H1 (cell line): ENCODE results near the gene GNAI1. TPM values are rescaled to one million over a fixed set of nuclear protein-coding genes. Genes with fewer than 3 reads are reported as not detected.

Experiments
- CTCF ChIA-PET: fragments of 300-600 bp; sonication (Branson Sonifier 250); formaldehyde crosslinking; loops from one replicate; lab custom pipeline; 2021; ENCODE audit not compliant: partially characterized antibody; lab: Charles Lee
- POLR2A ChIA-PET: fragments of 300-600 bp; sonication (Branson Sonifier 250); formaldehyde crosslinking; loops from one replicate; lab custom pipeline; 2021; ENCODE audit warnings: inconsistent platforms; ENCODE audit not compliant: partially characterized antibody; lab: Charles Lee
- DNase-seq, 2 experiments: peaks; one replicate each; pipeline versions ENCODE4 v3.0.0 to v3.0.0-alpha.2; 2010 to 2022; ENCODE audit warnings: low spot score in 2 of 2, low read depth in 1 of 2, mixed read lengths in 1 of 2
- FAIRE-seq: peaks from 2 replicates; lab custom pipeline; 2011; peaks lifted over from hg19 to GRCh38; lab: Jason Lieb, UNC
- H2AFZ ChIP-seq: 2 replicates; pipeline ENCODE4 v1.8.1; 2012; ENCODE audit warnings: low read length, inconsistent platforms
- H2AK5ac ChIP-seq: 2 replicates; pipeline ENCODE4 v1.6.1; 2013; ENCODE audit warnings: low read depth, low read length
- H2BK120ac ChIP-seq: replicated peaks from 2 replicates; pipeline ENCODE3; 2013; ENCODE audit warnings: low read depth, low read length, inconsistent platforms
- H2BK12ac ChIP-seq: 2 replicates; pipeline ENCODE4 v1.6.1; 2013; ENCODE audit warnings: low read depth, low read length
- H2BK15ac ChIP-seq: 2 replicates; pipeline ENCODE4 v1.6.1; 2013; ENCODE audit warnings: low read length
- H2BK20ac ChIP-seq: 2 replicates; pipeline ENCODE4 v1.6.1; 2013; ENCODE audit warnings: low read length
- H2BK5ac ChIP-seq: 2 replicates; pipeline ENCODE4 v1.6.1; 2013; ENCODE audit warnings: low read depth, low read length
- H3K14ac ChIP-seq: 2 replicates; pipeline ENCODE4 v1.6.1; 2013; ENCODE audit warnings: inconsistent platforms; ENCODE audit not compliant: insufficient read length
- H3K18ac ChIP-seq: 2 replicates; pipeline ENCODE4 v1.6.1; 2013; ENCODE audit warnings: low read length; ENCODE audit errors: extremely low read depth
- H3K23ac ChIP-seq: 2 replicates; pipeline ENCODE4 v1.6.1; 2013; ENCODE audit warnings: inconsistent platforms; ENCODE audit not compliant: insufficient read length
- H3K23me2 ChIP-seq: 2 replicates; pipeline ENCODE4 v1.6.1; 2013; ENCODE audit warnings: low read depth, low read length
- H3K27ac ChIP-seq: 2 replicates; pipeline ENCODE4 v1.6.1; 2011; ENCODE audit warnings: low read depth, low read length, inconsistent platforms
- H3K27me3 ChIP-seq, 4 experiments: replicated peaks in 1 of 4; 1 replicate in 1 of 4; 2 replicates in 3 of 4; pipeline versions ENCODE4 v1.6.1 to v1.8.1; 2011 to 2013; ENCODE audit warnings: low read length in 3 of 4, mild to moderate bottlenecking in 3 of 4, inconsistent platforms in 2 of 4, mixed read lengths in 2 of 4, moderate library complexity in 1 of 4; ENCODE audit not compliant: control insufficient read depth in 3 of 4, insufficient read depth in 3 of 4; ENCODE audit errors: extremely low read depth in 1 of 4
- H3K36me3 ChIP-seq, 4 experiments: 2 replicates each; pipeline versions ENCODE4 v1.6.1 to v1.8.1; 2011 to 2013; ENCODE audit warnings: mild to moderate bottlenecking in 4 of 4, low read length in 3 of 4, moderate library complexity in 2 of 4, control low read depth in 1 of 4, inconsistent platforms in 1 of 4; ENCODE audit not compliant: insufficient read depth in 4 of 4, control insufficient read depth in 2 of 4
- H3K4ac ChIP-seq: replicated peaks from 2 replicates; pipeline ENCODE3; 2013; ENCODE audit warnings: low read length, low read depth, mixed read lengths, inconsistent platforms; ENCODE audit not compliant: insufficient read length
- H3K4me1 ChIP-seq, 4 experiments: replicated peaks in 1 of 4; 1 replicate in 1 of 4; 2 replicates in 3 of 4; pipeline versions ENCODE4 v1.6.1 to v1.8.1; 2011 to 2013; ENCODE audit warnings: low read length in 3 of 4, inconsistent platforms in 2 of 4, mixed read lengths in 1 of 4; ENCODE audit not compliant: insufficient read depth in 4 of 4, control insufficient read depth in 3 of 4
- H3K4me2 ChIP-seq, 2 experiments: 2 replicates each; pipeline versions ENCODE4 v1.6.1 to v1.8.1; 2011 to 2013; ENCODE audit warnings: low read depth in 2 of 2, low read length in 2 of 2, control low read depth in 1 of 2, inconsistent platforms in 1 of 2, mild to moderate bottlenecking in 1 of 2; ENCODE audit not compliant: insufficient read depth in 1 of 2
- H3K4me3 ChIP-seq, 4 experiments: fragments of 200-600, 300-600 bp in 1 of 4; sonication (generic), shearing (Covaris generic), sonication (Bioruptor Twin) in 1 of 4; 2 replicates each; pipeline versions ENCODE4 v1.5.1 to v1.8.1; 2011 to 2016; ENCODE audit warnings: low read length in 4 of 4, low read depth in 3 of 4, control low read depth in 2 of 4, inconsistent platforms in 2 of 4, mild to moderate bottlenecking in 2 of 4, mixed read lengths in 1 of 4, moderate library complexity in 1 of 4; ENCODE audit not compliant: insufficient read depth in 2 of 4; ENCODE audit errors: extremely low read depth in 1 of 4
- H3K56ac ChIP-seq: replicated peaks from 2 replicates; pipeline ENCODE3; 2013; ENCODE audit warnings: low read depth, mild to moderate bottlenecking, mixed read lengths, low read length, inconsistent platforms; ENCODE audit not compliant: insufficient read length
- H3K79me1 ChIP-seq: 2 replicates; pipeline ENCODE4 v1.6.1; 2013; ENCODE audit warnings: low read depth, low read length, control low read depth
- H3K79me2 ChIP-seq, 2 experiments: 2 replicates each; pipeline versions ENCODE4 v1.6.1 to v1.8.1; 2012 to 2013; ENCODE audit warnings: low read length in 2 of 2, mild to moderate bottlenecking in 2 of 2, inconsistent platforms in 1 of 2; ENCODE audit not compliant: insufficient read depth in 2 of 2, control insufficient read depth in 1 of 2
- H3K9ac ChIP-seq, 4 experiments: replicated peaks in 1 of 4; 1 replicate in 1 of 4; 2 replicates in 3 of 4; pipeline versions ENCODE4 v1.6.1 to v1.8.1; 2011 to 2013; ENCODE audit warnings: low read depth in 3 of 4, low read length in 3 of 4, control low read depth in 2 of 4, mild to moderate bottlenecking in 2 of 4, moderate library complexity in 2 of 4, inconsistent platforms in 1 of 4; ENCODE audit errors: extremely low read depth in 1 of 4
- H3K9me3 ChIP-seq, 2 experiments: 2 replicates each; pipeline versions ENCODE4 v1.6.1 to v1.8.1; 2012 to 2013; ENCODE audit warnings: mild to moderate bottlenecking in 2 of 2, moderate library complexity in 2 of 2, control low read depth in 1 of 2, inconsistent platforms in 1 of 2, low read depth in 1 of 2, low read length in 1 of 2, mixed read lengths in 1 of 2; ENCODE audit not compliant: insufficient read depth in 2 of 2
- H4K20me1 ChIP-seq, 2 experiments: replicated peaks in 1 of 2; 2 replicates each; pipeline versions ENCODE3 to v1.8.1; 2011 to 2013; ENCODE audit warnings: inconsistent platforms in 2 of 2, low read length in 2 of 2, mild to moderate bottlenecking in 1 of 2; ENCODE audit not compliant: insufficient read depth in 2 of 2, control insufficient read depth in 1 of 2
- H4K5ac ChIP-seq: 2 replicates; pipeline ENCODE4 v1.6.1; 2013; ENCODE audit warnings: low read length, low read depth, mixed read lengths, inconsistent platforms; ENCODE audit not compliant: insufficient read length
- H4K8ac ChIP-seq: 2 replicates; pipeline ENCODE4 v1.8.0; 2013; ENCODE audit warnings: mild to moderate bottlenecking, moderate library complexity, low read length, inconsistent platforms; ENCODE audit not compliant: insufficient read depth; ENCODE audit errors: extremely low read depth
- H4K91ac ChIP-seq: replicated peaks from 2 replicates; pipeline ENCODE3; 2013; ENCODE audit warnings: low read length, mixed read lengths, inconsistent platforms; ENCODE audit not compliant: insufficient read length
- ASH2L ChIP-seq: fragments of 200-600, 300-600 bp; sonication (generic); IDR thresholded peaks from one replicate; pipeline ENCODE4 v1.7.1; 2017; ENCODE audit warnings: low read length
- CREB1 ChIP-seq: IDR thresholded peaks from 2 replicates; pipeline ENCODE4 v1.6.1; 2012; ENCODE audit warnings: inconsistent platforms
- GTF2F1 ChIP-seq: IDR thresholded peaks from 2 replicates; pipeline ENCODE4 v1.6.1; 2012; ENCODE audit warnings: low read depth, low read length, improper control_type of control experiment, borderline replicate concordance
- RFX5 ChIP-seq: IDR thresholded peaks from 2 replicates; pipeline ENCODE4 v1.6.1; 2011; ENCODE audit warnings: low read depth, low read length, improper control_type of control experiment, borderline replicate concordance
- SIN3A ChIP-seq, 2 experiments: IDR thresholded peaks in 1 of 2; conservative IDR thresholded peaks in 1 of 2; 2 replicates each; pipeline ENCODE4 v1.6.1; 2011 to 2012; ENCODE audit warnings: low read length in 2 of 2, improper control_type of control experiment in 1 of 2, low read depth in 1 of 2, mild to moderate bottlenecking in 1 of 2
- SP2 ChIP-seq: IDR thresholded peaks from 2 replicates; pipeline ENCODE4 v1.6.1; 2012; ENCODE audit warnings: mild to moderate bottlenecking, low read length, inconsistent platforms
- TEAD4 ChIP-seq: IDR thresholded peaks from 2 replicates; pipeline ENCODE4 v1.6.1; 2012; ENCODE audit warnings: low read depth, low read length, inconsistent platforms, mixed read lengths
- ZNF274 ChIP-seq: IDR thresholded peaks from 2 replicates; pipeline ENCODE4 v1.7.0; 2012; ENCODE audit warnings: low read length, borderline replicate concordance; ENCODE audit errors: extremely low read depth
- WGBS, 2 experiments: shearing (Covaris generic) in 1 of 2; methylation state at CpG; one replicate each; pipeline versions ENCODE4 v1.1.6 to v1.1.7; 2013 to 2015; ENCODE audit warnings: low lambda C conversion rate in 2 of 2, mixed read lengths in 2 of 2, inconsistent platforms in 1 of 2, low coverage in 1 of 2, missing lambda C conversion rate in 1 of 2; ENCODE audit not compliant: insufficient replicate concordance in 2 of 2, insufficient coverage in 1 of 2, insufficient read length in 1 of 2; ENCODE audit errors: extremely low coverage in 1 of 2, missing lambda C conversion rate in 1 of 2; 5-methylcytosine and 5-hydroxymethylcytosine counted together
- polyA plus RNA-seq, 7 experiments: library from polyadenylated mRNA; depleted of rRNA in 3 of 7; stranded (reverse) in 5 of 7; unstranded in 2 of 7; fragments of >200 nt in 5 of 7; fragments of 200-250 nt in 2 of 7; gene quantifications; 1 replicate in 5 of 7; 2 replicates in 1 of 7; 4 replicates in 1 of 7; pipeline versions ENCODE4 v1.2.1 to v1.2.3, GENCODE V29; 2011 to 2013; ENCODE audit warnings: missing spikeins in 2 of 7, mixed read lengths in 2 of 7
- total RNA-seq: library from RNA; stranded (reverse); fragmentation: NEBNext Ultra II Directional; extraction: Animal tissue kit (Norgen Biotek cat#: 25700); gene quantifications from 2 replicates; pipeline ENCODE4 v1.2.1, GENCODE V29; 2021
- TF ChIP-seq, protein P1 (sequence below): IDR thresholded peaks from 2 replicates; pipeline ENCODE4 v1.6.1; 2011; ENCODE audit warnings: low read depth, mild to moderate bottlenecking, low read length; ENCODE audit not compliant: insufficient read depth

GNAI1 gene
- total and polyA plus RNA-seq, 2 of the 8 experiments (the other 6 are each of a cell fraction or from before 2014, with no cell fraction given), result 8.0 to 29.5 TPM

DNA sequence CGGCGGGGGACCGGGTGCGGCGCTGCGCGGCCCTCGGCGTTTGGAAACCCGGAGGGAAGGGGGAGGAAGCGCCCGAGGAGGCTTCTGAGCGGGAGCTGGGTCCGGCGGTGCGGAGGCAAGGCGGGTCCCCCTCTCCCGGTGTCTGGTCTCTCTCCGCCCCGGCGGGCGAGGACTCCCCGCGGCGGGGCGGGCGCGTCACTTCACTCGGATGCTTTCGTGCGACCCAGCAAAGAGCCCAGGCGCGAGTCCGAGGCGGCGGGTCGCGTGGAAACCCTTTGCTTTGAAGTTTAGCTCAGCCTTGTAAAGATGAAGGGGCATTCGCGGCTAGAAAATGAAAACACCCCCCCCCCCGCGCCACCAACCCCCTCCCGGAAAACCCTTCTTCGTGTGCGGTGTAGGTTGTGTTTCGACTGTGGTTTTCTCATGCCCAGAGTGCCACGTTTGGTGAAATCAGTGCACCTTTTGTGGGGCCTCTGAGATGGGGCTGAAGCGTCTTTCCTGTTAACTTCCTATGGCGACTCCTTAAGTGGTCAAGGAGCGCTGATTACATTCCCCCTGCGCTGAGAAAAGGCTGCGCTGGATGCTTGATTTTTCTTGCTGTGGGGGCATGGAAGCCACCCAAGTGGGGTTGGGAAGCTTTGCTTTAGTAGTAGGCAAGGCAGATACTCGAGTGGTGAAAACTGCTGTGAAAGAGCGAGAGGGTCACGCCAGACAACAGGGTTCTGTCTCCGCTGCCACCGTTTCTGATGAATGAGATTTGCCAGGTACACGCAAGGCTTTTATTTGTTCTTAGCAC lies 876 bp downstream of the GNAI1 start:
- H2AFZ ChIP-seq, result no peak overlapping the region

More for the DNA sequence above, 876 bp downstream of the GNAI1 start:
- WGBS, 2 experiments, result 1% methylated on average over 17 of the region's 58 CpGs; no CpG with 5 or more reads in 1 of the 2 experiments
- Histone ChIP-seq H2AK5ac (no peak overlapping the region), H3K4ac (peak overlapping the region; percentile 74), H3K4me2 (peak overlapping the region; percentile 87 to 100), H3K27me3 (peaks cover 0 to 4% (median 0%) of the 10 kb centered on the region in 4 experiments; a peak in 2 of 7 replicates), H3K79me2 (peaks cover 3 to 48% of the 10 kb centered on the region in 2 experiments; a peak in 3 of 4 replicates), H3K79me1 (peaks cover 3% of the 10 kb centered on the region; the same call in 1 of the 2 replicates), H3K36me3 (no peaks in the 10 kb centered on the region), H3K23ac (no peak overlapping the region), H4K5ac (no peak overlapping the region), H4K8ac (peak overlapping the region; percentile 94), H2BK20ac (no peak overlapping the region), H3K9me3 (no peaks in the 10 kb centered on the region; a peak in 1 of 4 replicates), H3K9ac (peak overlapping the region; percentile 60 to 85 (median 80)), H3K56ac (peak overlapping the region; percentile 90), H3K4me3 (peak overlapping the region; percentile 91 to 98 (median 95)), H2BK12ac (no peak overlapping the region), H3K4me1 (peaks cover 0 to 10% (median 5%) of the 10 kb centered on the region in 4 experiments; a peak in 2 of 7 replicates), H4K20me1 (peaks cover 0 to 3% of the 10 kb centered on the region in 2 experiments), H3K18ac (peak overlapping the region; percentile 85; the same call in 1 of the 2 replicates), H2BK120ac (peak overlapping the region; percentile 75), H2BK15ac (0 out of 2 replicates have a peak overlapping the region, but pooled peaks have one; percentile 77), H2BK5ac (no peak overlapping the region), H4K91ac (peak overlapping the region; percentile 31), H3K27ac (peak overlapping the region; percentile 56; the same call in 1 of the 2 replicates), H3K14ac (peak overlapping the region; percentile 98), H3K23me2 (peaks cover 7% of the 10 kb centered on the region)
- DNase-seq, result no peak
- no peak for FAIRE-seq
- CTCF ChIA-PET, result interaction anchor here (1.2 to 2.0 kb wide), 6 partner anchors 10 to 152 kb away, joined by 3 to 11 read pairs (median 8); no protein-coding TSS in a partner anchor
- TF ChIP-seq GTF2F1 (no peak), RFX5 (no peak), ASH2L (peak; percentile 47), SP2 (no peak), CREB1 (0 out of 2 replicates have a peak, but pooled peaks have one; percentile 30), SIN3A (conservative IDR thresholded peaks at IDR 0.05 in 1 of 2, IDR thresholded peaks at IDR 0.05 in 1 of 2; ENCODE audit: low read depth in 1 of 2, low read length in 2 of 2) (0 out of 4 replicates have a peak, but pooled peaks of 1 of the 2 experiments have one; percentile 24), ZNF274 (no peak), TEAD4 (no peak)
- TF ChIP-seq, protein P1, sequence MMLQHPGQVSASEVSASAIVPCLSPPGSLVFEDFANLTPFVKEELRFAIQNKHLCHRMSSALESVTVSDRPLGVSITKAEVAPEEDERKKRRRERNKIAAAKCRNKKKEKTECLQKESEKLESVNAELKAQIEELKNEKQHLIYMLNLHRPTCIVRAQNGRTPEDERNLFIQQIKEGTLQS, result no peak
- POLR2A ChIA-PET, result interaction anchor here (0.7 to 2.3 kb wide), 8 partner anchors 10 to 1551 kb away, joined by 3 to 6 read pairs (median 3); no protein-coding TSS in a partner anchor
